SKM-1 treated with dmso at 0.1 percent for 144 hours (cell line): Measurements from ENCODE around the gene TLE3.
"Not testable (repeated sequence)": the region's sequence is repeated elsewhere in the genome, so short reads cannot be mapped to it uniquely, and the experiment has no call there.

Experiments
- DNase-seq: peaks from one replicate; lab custom pipeline; 2025; ENCODE audit not compliant: unreplicated experiment; lab: John Stamatoyannopoulos, UW

The TLE3 gene

GRCh38 chr15:70097321-70098152, at the start of gene TLE3:
TSS of gene TLE3 (minus strand) at chr15:70097917. CDS start at chr15:70096798, 1,119 bp downstream.
- peak; percentile 97 for DNase-seq

- no peak for DNase-seq
These were observed 49.6 kb upstream of the TLE3 start for GRCh38 chr15:70147178-70147760.

DNA sequence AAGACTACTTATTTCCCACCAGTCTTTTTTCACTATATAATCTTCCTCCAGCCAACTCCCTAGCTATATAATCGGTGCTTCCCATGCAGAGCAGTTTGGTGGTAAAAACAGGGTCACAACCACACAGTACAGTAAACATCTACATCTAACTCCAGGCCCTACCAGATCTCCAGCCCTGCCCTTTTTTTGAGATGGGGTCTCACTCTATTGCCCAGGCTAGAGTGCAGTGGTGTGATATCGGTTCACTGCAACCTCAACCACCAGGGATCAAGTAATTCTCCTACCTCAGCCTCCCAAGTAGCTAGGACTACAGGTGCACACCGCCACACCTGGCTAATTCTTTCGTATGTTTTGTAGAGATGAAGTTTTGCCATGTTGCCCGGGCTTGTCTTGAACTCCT, 49.1 kb upstream of the TLE3 start:
- no peak for DNase-seq

- no peak for DNase-seq
These were observed 48.4 kb upstream of the TLE3 start for GRCh38 chr15:70146162-70146561.

DNA sequence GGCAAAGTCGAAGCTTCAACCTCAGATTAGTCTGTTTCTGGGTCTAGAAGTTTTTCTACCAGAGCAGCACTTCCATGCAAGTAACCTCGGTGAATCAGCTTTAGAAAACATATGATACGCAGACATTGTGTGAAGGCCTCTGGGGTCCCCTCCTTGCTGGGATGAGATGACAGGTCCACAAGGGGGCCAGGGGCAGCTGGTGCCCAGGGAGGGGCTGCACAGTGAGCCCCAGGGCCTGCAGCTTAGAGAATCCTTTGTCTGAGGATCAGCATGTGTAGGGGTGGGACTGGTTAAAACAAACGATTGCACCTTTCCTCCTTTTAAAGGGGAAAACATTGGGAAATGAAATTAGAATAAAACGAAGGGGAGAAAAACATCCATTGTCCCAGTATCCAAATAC, 47.5 kb upstream of the TLE3 start:
- DNase-seq = no peak

- peak; percentile 90 for DNase-seq
These were observed 44.8 kb upstream of the TLE3 start for GRCh38 chr15:70142322-70143191.

- DNase-seq = no peak
These were observed 44.3 kb upstream of the TLE3 start for GRCh38 chr15:70142072-70142321.

DNA sequence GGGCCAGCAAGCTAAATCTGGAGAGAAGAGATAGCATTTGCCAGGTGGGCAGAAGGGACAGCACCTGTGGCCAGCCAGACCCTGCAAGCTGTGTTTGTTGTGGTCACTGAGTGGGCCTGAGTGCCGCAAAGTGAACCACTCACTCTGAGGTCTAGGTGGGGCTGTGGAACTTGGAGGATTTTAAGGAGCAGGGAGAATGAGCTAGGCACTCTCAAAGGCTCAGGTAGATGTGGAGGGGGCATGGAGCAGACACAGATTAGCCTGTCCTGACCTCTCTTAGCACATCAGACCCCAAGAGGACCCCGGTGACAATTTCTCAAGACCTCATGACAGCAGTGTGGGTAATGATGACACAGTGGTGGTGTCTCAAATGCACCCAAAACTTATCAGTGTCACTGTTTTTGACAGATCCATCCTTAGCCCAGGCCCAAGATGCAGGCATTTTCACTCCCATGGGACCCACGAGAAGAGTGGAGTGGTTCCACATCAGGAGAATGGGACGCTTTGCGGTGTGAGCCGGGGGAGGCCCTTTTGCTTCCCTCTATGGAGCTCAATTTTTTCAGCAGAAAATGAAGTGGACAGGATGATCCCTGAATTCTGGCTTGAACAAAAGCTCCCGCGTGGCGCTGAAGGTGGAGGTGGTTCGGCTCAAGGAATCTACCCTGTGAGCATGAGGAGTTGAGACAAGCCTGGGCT, 43.8 kb upstream of the TLE3 start:
- DNase-seq = no peak

DNA sequence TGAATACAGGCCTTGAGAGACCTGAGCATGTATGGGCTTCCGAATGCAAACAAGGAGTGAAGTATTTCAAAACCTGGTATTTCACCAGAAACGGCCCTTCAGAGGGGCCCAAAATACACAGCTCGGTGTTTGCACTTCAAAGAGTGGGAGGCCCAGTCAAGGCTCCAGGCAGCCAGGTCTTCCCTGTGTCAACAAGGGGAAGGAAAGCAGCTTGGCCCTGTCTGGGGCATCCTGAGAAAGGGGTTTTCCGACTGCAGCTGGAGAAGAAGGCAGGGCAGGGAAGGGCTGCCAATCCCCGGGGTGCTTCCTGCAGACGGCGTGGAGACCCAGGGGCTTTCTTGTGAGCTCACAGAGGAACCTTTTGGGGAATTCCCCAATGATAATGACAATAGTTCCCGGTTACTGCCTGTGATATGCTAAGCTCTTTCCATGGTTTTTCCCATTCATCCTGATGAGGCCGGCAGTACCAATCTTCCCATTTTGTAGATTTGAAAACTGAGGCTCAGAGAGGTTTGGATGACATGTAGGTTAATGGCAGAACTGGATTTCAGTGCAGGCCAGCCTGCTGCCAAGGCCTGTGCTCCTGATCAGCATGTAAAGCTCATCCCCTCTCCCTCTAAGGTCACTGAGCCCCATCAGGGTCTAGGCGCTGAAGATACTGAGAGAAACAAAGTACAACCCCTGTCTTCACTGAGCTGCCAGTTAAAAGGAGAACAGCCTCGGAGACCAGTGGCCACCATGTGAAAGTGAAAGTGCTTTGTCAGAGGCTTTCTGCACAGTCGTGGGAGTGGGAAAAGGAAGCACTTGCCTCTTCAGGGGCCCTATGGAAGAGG, 43.0 kb upstream of the TLE3 start:
- peak; percentile 58 for DNase-seq

- no peak for DNase-seq
These were observed 42.4 kb upstream of the TLE3 start for GRCh38 chr15:70140025-70140542.

DNA sequence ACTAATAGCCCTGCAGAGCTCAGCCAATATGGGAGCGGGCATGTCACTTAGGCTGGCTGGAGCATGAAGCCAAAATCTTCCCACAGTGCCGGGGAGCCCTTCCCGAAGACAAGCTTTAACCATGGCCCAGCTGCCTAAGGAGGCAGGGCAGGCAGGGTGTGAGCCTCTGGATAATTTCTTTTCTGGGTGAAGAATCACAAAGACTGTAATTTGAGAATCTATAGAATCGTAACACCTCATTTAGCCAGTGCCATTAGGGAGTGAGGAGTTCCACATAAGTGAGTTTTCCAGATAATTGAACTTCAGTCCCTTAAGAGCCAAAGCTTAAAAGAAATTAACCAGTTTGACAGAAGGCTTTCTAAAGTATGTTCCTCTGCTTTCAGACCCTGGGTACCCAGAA, 40.2 kb upstream of the TLE3 start:
- no peak for DNase-seq

DNA sequence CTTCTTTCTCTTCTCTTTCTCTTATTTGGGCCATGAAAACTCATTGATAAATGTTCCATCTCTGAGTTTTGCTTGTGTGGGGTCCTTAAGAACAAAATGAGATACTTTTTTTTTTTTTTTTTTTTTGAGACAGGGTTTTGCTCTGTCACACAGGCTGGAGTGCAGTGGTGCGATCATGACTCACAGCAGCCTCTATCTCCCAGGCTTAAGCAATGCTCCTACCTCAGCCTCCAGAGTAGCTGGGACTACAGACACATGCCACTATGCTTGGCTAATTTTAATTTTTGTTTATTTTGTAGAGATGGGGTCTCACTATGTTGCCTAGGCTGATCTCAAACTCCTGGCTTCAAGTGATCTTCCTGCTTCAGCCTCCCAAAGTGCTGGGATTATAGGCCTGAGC, 39.3 kb upstream of the TLE3 start:
- not testable (repeated sequence) for DNase-seq

- DNase-seq = no peak
These were observed 36.2 kb upstream of the TLE3 start for GRCh38 chr15:70133781-70134421.

- DNase-seq = no peak
These were observed 35.6 kb upstream of the TLE3 start for GRCh38 chr15:70133296-70133695.

DNA sequence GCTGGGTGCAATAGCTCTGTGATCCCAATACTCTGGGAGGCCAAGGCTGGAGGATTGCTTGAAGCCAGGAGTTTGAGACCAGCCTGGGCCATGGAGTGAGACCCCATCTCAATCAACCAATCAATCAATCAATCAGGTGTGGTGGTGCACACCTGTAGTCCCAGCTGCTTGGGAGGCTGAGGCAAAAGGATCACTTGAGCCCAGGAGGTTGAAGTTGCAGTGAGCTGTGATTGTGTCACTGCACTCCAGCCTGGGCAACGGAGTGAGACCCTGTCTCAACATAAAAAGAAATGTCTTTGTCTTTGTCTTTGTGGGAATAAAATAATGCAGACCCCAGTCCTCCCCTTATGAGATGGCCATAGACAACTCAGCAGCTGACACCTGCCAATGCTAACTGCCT, 34.9 kb upstream of the TLE3 start:
- no peak for DNase-seq

GRCh38 chr15:70132139-70132538, 34.4 kb upstream of the TLE3 start:
- DNase-seq = no peak

GRCh38 chr15:70128414-70129140, 30.9 kb upstream of the TLE3 start:
- no peak for DNase-seq

DNA sequence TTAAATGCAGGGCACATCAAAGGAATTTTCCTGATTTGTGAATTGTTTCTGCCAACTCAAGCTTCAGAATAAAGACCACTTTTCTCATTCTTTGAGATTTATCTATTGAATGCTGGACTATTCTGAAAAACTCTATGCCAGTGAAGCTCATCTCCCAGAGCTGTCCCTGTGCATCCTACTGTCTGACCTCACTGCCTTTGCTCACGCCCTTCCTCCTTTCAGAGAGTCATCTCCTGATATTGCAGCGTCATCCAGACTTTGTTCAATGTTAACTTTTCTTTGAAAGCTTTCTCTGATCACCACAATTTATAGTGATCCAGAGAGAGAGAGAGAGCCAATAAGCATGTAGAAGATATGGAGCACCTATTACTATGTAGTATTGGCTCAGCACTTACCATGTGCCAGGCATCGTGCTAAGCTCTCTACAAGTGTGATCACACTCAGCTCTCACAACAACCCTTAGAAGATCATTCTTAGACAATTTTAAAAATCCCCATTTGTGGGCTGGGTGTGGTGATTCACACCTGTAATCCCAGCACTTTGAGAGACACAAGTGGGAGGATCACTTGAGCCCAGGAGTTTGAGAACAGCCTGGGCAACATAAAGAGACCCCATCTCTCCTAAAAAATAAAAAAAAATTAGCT, 30.2 kb upstream of the TLE3 start:
- DNase-seq = no peak

GRCh38 chr15:70127288-70127746, 29.6 kb upstream of the TLE3 start:
- DNase-seq = no peak
